H1 (cell line): ENCODE data around the gene GPER1. TPM values are rescaled to one million over a fixed set of nuclear protein-coding genes. Genes with fewer than 3 reads are reported as not detected.
A peak's percentile ranks its signal among the peaks of the same experiment; 100 is the strongest.

Experiments used
- CTCF ChIA-PET: fragments of 300-600 bp; sonication (Branson Sonifier 250); formaldehyde crosslinking; loops from one replicate; lab custom pipeline; 2021; ENCODE audit not compliant: partially characterized antibody; lab: Charles Lee
- POLR2A ChIA-PET: fragments of 300-600 bp; sonication (Branson Sonifier 250); formaldehyde crosslinking; loops from one replicate; lab custom pipeline; 2021; ENCODE audit warnings: inconsistent platforms; ENCODE audit not compliant: partially characterized antibody; lab: Charles Lee
- DNase-seq, 2 experiments: peaks; one replicate each; pipeline versions ENCODE4 v3.0.0 to v3.0.0-alpha.2; 2010 to 2022; ENCODE audit warnings: low spot score in 2 of 2, low read depth in 1 of 2, mixed read lengths in 1 of 2
- FAIRE-seq: peaks from 2 replicates; lab custom pipeline; 2011; peaks lifted over from hg19 to GRCh38; lab: Jason Lieb, UNC
- H2AFZ ChIP-seq: 2 replicates; pipeline ENCODE4 v1.8.1; 2012; ENCODE audit warnings: low read length, inconsistent platforms
- H2AK5ac ChIP-seq: 2 replicates; pipeline ENCODE4 v1.6.1; 2013; ENCODE audit warnings: low read depth, low read length
- H2BK120ac ChIP-seq: replicated peaks from 2 replicates; pipeline ENCODE3; 2013; ENCODE audit warnings: low read depth, low read length, inconsistent platforms
- H2BK12ac ChIP-seq: 2 replicates; pipeline ENCODE4 v1.6.1; 2013; ENCODE audit warnings: low read depth, low read length
- H2BK15ac ChIP-seq: 2 replicates; pipeline ENCODE4 v1.6.1; 2013; ENCODE audit warnings: low read length
- H2BK20ac ChIP-seq: 2 replicates; pipeline ENCODE4 v1.6.1; 2013; ENCODE audit warnings: low read length
- H2BK5ac ChIP-seq: 2 replicates; pipeline ENCODE4 v1.6.1; 2013; ENCODE audit warnings: low read depth, low read length
- H3K14ac ChIP-seq: 2 replicates; pipeline ENCODE4 v1.6.1; 2013; ENCODE audit warnings: inconsistent platforms; ENCODE audit not compliant: insufficient read length
- H3K18ac ChIP-seq: 2 replicates; pipeline ENCODE4 v1.6.1; 2013; ENCODE audit warnings: low read length; ENCODE audit errors: extremely low read depth
- H3K23ac ChIP-seq: 2 replicates; pipeline ENCODE4 v1.6.1; 2013; ENCODE audit warnings: inconsistent platforms; ENCODE audit not compliant: insufficient read length
- H3K23me2 ChIP-seq: 2 replicates; pipeline ENCODE4 v1.6.1; 2013; ENCODE audit warnings: low read depth, low read length
- H3K27ac ChIP-seq: 2 replicates; pipeline ENCODE4 v1.6.1; 2011; ENCODE audit warnings: low read depth, low read length, inconsistent platforms
- H3K27me3 ChIP-seq, 4 experiments: replicated peaks in 1 of 4; 1 replicate in 1 of 4; 2 replicates in 3 of 4; pipeline versions ENCODE4 v1.6.1 to v1.8.1; 2011 to 2013; ENCODE audit warnings: low read length in 3 of 4, mild to moderate bottlenecking in 3 of 4, inconsistent platforms in 2 of 4, mixed read lengths in 2 of 4, moderate library complexity in 1 of 4; ENCODE audit not compliant: control insufficient read depth in 3 of 4, insufficient read depth in 3 of 4; ENCODE audit errors: extremely low read depth in 1 of 4
- H3K36me3 ChIP-seq, 4 experiments: 2 replicates each; pipeline versions ENCODE4 v1.6.1 to v1.8.1; 2011 to 2013; ENCODE audit warnings: mild to moderate bottlenecking in 4 of 4, low read length in 3 of 4, moderate library complexity in 2 of 4, control low read depth in 1 of 4, inconsistent platforms in 1 of 4; ENCODE audit not compliant: insufficient read depth in 4 of 4, control insufficient read depth in 2 of 4
- H3K4ac ChIP-seq: replicated peaks from 2 replicates; pipeline ENCODE3; 2013; ENCODE audit warnings: low read length, low read depth, mixed read lengths, inconsistent platforms; ENCODE audit not compliant: insufficient read length
- H3K4me1 ChIP-seq, 4 experiments: replicated peaks in 1 of 4; 1 replicate in 1 of 4; 2 replicates in 3 of 4; pipeline versions ENCODE4 v1.6.1 to v1.8.1; 2011 to 2013; ENCODE audit warnings: low read length in 3 of 4, inconsistent platforms in 2 of 4, mixed read lengths in 1 of 4; ENCODE audit not compliant: insufficient read depth in 4 of 4, control insufficient read depth in 3 of 4
- H3K4me2 ChIP-seq, 2 experiments: 2 replicates each; pipeline versions ENCODE4 v1.6.1 to v1.8.1; 2011 to 2013; ENCODE audit warnings: low read depth in 2 of 2, low read length in 2 of 2, control low read depth in 1 of 2, inconsistent platforms in 1 of 2, mild to moderate bottlenecking in 1 of 2; ENCODE audit not compliant: insufficient read depth in 1 of 2
- H3K4me3 ChIP-seq, 4 experiments: fragments of 200-600, 300-600 bp in 1 of 4; sonication (generic), shearing (Covaris generic), sonication (Bioruptor Twin) in 1 of 4; 2 replicates each; pipeline versions ENCODE4 v1.5.1 to v1.8.1; 2011 to 2016; ENCODE audit warnings: low read length in 4 of 4, low read depth in 3 of 4, control low read depth in 2 of 4, inconsistent platforms in 2 of 4, mild to moderate bottlenecking in 2 of 4, mixed read lengths in 1 of 4, moderate library complexity in 1 of 4; ENCODE audit not compliant: insufficient read depth in 2 of 4; ENCODE audit errors: extremely low read depth in 1 of 4
- H3K56ac ChIP-seq: replicated peaks from 2 replicates; pipeline ENCODE3; 2013; ENCODE audit warnings: low read depth, mild to moderate bottlenecking, mixed read lengths, low read length, inconsistent platforms; ENCODE audit not compliant: insufficient read length
- H3K79me1 ChIP-seq: 2 replicates; pipeline ENCODE4 v1.6.1; 2013; ENCODE audit warnings: low read depth, low read length, control low read depth
- H3K79me2 ChIP-seq, 2 experiments: 2 replicates each; pipeline versions ENCODE4 v1.6.1 to v1.8.1; 2012 to 2013; ENCODE audit warnings: low read length in 2 of 2, mild to moderate bottlenecking in 2 of 2, inconsistent platforms in 1 of 2; ENCODE audit not compliant: insufficient read depth in 2 of 2, control insufficient read depth in 1 of 2
- H3K9ac ChIP-seq, 4 experiments: replicated peaks in 1 of 4; 1 replicate in 1 of 4; 2 replicates in 3 of 4; pipeline versions ENCODE4 v1.6.1 to v1.8.1; 2011 to 2013; ENCODE audit warnings: low read depth in 3 of 4, low read length in 3 of 4, control low read depth in 2 of 4, mild to moderate bottlenecking in 2 of 4, moderate library complexity in 2 of 4, inconsistent platforms in 1 of 4; ENCODE audit errors: extremely low read depth in 1 of 4
- H3K9me3 ChIP-seq, 2 experiments: 2 replicates each; pipeline versions ENCODE4 v1.6.1 to v1.8.1; 2012 to 2013; ENCODE audit warnings: mild to moderate bottlenecking in 2 of 2, moderate library complexity in 2 of 2, control low read depth in 1 of 2, inconsistent platforms in 1 of 2, low read depth in 1 of 2, low read length in 1 of 2, mixed read lengths in 1 of 2; ENCODE audit not compliant: insufficient read depth in 2 of 2
- H4K20me1 ChIP-seq, 2 experiments: replicated peaks in 1 of 2; 2 replicates each; pipeline versions ENCODE3 to v1.8.1; 2011 to 2013; ENCODE audit warnings: inconsistent platforms in 2 of 2, low read length in 2 of 2, mild to moderate bottlenecking in 1 of 2; ENCODE audit not compliant: insufficient read depth in 2 of 2, control insufficient read depth in 1 of 2
- H4K5ac ChIP-seq: 2 replicates; pipeline ENCODE4 v1.6.1; 2013; ENCODE audit warnings: low read length, low read depth, mixed read lengths, inconsistent platforms; ENCODE audit not compliant: insufficient read length
- H4K8ac ChIP-seq: 2 replicates; pipeline ENCODE4 v1.8.0; 2013; ENCODE audit warnings: mild to moderate bottlenecking, moderate library complexity, low read length, inconsistent platforms; ENCODE audit not compliant: insufficient read depth; ENCODE audit errors: extremely low read depth
- H4K91ac ChIP-seq: replicated peaks from 2 replicates; pipeline ENCODE3; 2013; ENCODE audit warnings: low read length, mixed read lengths, inconsistent platforms; ENCODE audit not compliant: insufficient read length
- BACH1 ChIP-seq: IDR thresholded peaks from 2 replicates; pipeline ENCODE4 v1.6.1; 2012; ENCODE audit warnings: low read length, improper control_type of control experiment
- GABPA ChIP-seq: IDR thresholded peaks from 2 replicates; pipeline ENCODE4 v1.6.1; 2011; ENCODE audit warnings: mild to moderate bottlenecking, low read length, moderate library complexity, borderline replicate concordance; ENCODE audit not compliant: insufficient read depth
- MAX ChIP-seq: IDR thresholded peaks from 2 replicates; pipeline ENCODE4 v1.6.1; 2012; ENCODE audit warnings: inconsistent platforms
- POLR2AphosphoS5 ChIP-seq: IDR thresholded peaks from 2 replicates; pipeline ENCODE4 v1.6.1; 2011; ENCODE audit warnings: low read depth, low read length
- RAD21 ChIP-seq, 2 experiments: IDR thresholded peaks in 1 of 2; conservative IDR thresholded peaks in 1 of 2; 2 replicates each; pipeline ENCODE4 v1.6.1; 2011; ENCODE audit warnings: low read depth in 2 of 2, low read length in 2 of 2, improper control_type of control experiment in 1 of 2, inconsistent platforms in 1 of 2, mild to moderate bottlenecking in 1 of 2, moderate library complexity in 1 of 2
- RXRA ChIP-seq: IDR thresholded peaks from 2 replicates; pipeline ENCODE4 v1.6.1; 2011; ENCODE audit warnings: low read depth, mild to moderate bottlenecking, low read length, moderate library complexity; ENCODE audit not compliant: insufficient read depth
- SIN3A ChIP-seq, 2 experiments: IDR thresholded peaks in 1 of 2; conservative IDR thresholded peaks in 1 of 2; 2 replicates each; pipeline ENCODE4 v1.6.1; 2011 to 2012; ENCODE audit warnings: low read length in 2 of 2, improper control_type of control experiment in 1 of 2, low read depth in 1 of 2, mild to moderate bottlenecking in 1 of 2
- SP1 ChIP-seq: IDR thresholded peaks from 2 replicates; pipeline ENCODE4 v1.6.1; 2011; ENCODE audit warnings: low read depth, low read length
- SP2 ChIP-seq: IDR thresholded peaks from 2 replicates; pipeline ENCODE4 v1.6.1; 2012; ENCODE audit warnings: mild to moderate bottlenecking, low read length, inconsistent platforms
- TEAD4 ChIP-seq: IDR thresholded peaks from 2 replicates; pipeline ENCODE4 v1.6.1; 2012; ENCODE audit warnings: low read depth, low read length, inconsistent platforms, mixed read lengths
- WGBS, 2 experiments: shearing (Covaris generic) in 1 of 2; methylation state at CpG; one replicate each; pipeline versions ENCODE4 v1.1.6 to v1.1.7; 2013 to 2015; ENCODE audit warnings: low lambda C conversion rate in 2 of 2, mixed read lengths in 2 of 2, inconsistent platforms in 1 of 2, low coverage in 1 of 2, missing lambda C conversion rate in 1 of 2; ENCODE audit not compliant: insufficient replicate concordance in 2 of 2, insufficient coverage in 1 of 2, insufficient read length in 1 of 2; ENCODE audit errors: extremely low coverage in 1 of 2, missing lambda C conversion rate in 1 of 2; 5-methylcytosine and 5-hydroxymethylcytosine counted together
- polyA plus RNA-seq, 7 experiments: library from polyadenylated mRNA; depleted of rRNA in 3 of 7; stranded (reverse) in 5 of 7; unstranded in 2 of 7; fragments of >200 nt in 5 of 7; fragments of 200-250 nt in 2 of 7; gene quantifications; 1 replicate in 5 of 7; 2 replicates in 1 of 7; 4 replicates in 1 of 7; pipeline versions ENCODE4 v1.2.1 to v1.2.3, GENCODE V29; 2011 to 2013; ENCODE audit warnings: missing spikeins in 2 of 7, mixed read lengths in 2 of 7
- total RNA-seq: library from RNA; stranded (reverse); fragmentation: NEBNext Ultra II Directional; extraction: Animal tissue kit (Norgen Biotek cat#: 25700); gene quantifications from 2 replicates; pipeline ENCODE4 v1.2.1, GENCODE V29; 2021
- TF ChIP-seq, protein P1 (sequence below): IDR thresholded peaks from 2 replicates; pipeline ENCODE4 v1.6.1; 2011; ENCODE audit warnings: low read depth, mild to moderate bottlenecking, low read length; ENCODE audit not compliant: insufficient read depth

GPER1 gene
- total and polyA plus RNA-seq, 2 of the 8 experiments (the other 6 are each of a cell fraction or from before 2014, with no cell fraction given), result 0.24 to 0.47 TPM

DNA sequence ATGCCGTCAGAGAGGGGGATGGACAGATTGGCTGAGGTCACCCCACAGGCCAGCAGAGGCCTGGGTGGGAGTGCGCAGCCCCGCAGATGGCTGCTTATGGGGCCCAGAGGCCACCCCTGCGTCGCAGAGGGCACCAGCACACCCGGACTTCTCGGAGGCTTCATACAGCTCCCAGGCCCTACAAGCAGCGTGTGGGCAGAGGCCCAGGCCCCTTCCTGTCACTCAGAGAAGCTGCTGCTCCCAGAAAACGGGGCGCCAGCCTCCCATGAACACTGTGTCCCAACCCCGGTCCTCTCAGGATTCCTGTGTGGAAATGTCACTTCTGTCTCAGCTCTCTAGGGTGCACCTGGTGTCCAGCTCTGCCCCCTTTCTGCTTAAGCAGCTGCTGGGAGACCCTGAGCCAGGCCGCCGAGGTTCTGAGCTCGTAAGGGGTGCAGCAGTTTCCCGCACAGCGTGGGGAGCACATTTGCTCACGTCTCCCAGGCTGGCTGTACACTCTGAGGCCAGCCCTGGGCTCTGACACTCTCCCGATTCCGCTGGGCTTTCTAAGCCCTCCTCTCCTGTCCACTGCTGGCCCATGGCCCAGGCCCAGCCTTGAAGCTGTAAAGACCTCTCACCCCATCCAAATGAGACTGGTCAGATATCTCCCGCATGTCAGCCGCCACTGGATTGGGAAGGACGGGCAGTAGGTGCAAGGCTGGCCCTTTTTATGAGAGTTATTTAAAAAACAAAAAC lies 36.8 kb upstream of the GPER1 start:
- Histone ChIP-seq H3K9me3 (no peaks in the 10 kb centered on the region), H3K23me2 (no peaks in the 10 kb centered on the region), H3K9ac (no peak overlapping the region; a peak in 2 of 7 replicates), H3K14ac (no peak overlapping the region), H4K20me1 (peaks cover 0 to 7% of the 10 kb centered on the region in 2 experiments), H3K18ac (no peak overlapping the region), H2BK12ac (no peak overlapping the region), H3K27ac (no peak overlapping the region), H3K27me3 (no peaks in the 10 kb centered on the region), H2BK5ac (no peak overlapping the region), H4K91ac (peak overlapping the region; percentile 17), H3K4me2 (no peak overlapping the region), H3K4ac (no peak overlapping the region), H3K4me1 (peaks cover 3 to 23% (median 12%) of the 10 kb centered on the region in 4 experiments), H2BK15ac (no peak overlapping the region), H4K8ac (0 out of 2 replicates have a peak overlapping the region, but pooled peaks have one; percentile 31), H2AK5ac (no peak overlapping the region), H3K56ac (no peak overlapping the region), H3K79me1 (peaks cover 2% of the 10 kb centered on the region; the same call in 1 of the 2 replicates), H2BK20ac (no peak overlapping the region), H2BK120ac (no peak overlapping the region), H3K23ac (no peak overlapping the region), H3K36me3 (no peaks in the 10 kb centered on the region), H2AFZ (no peak overlapping the region), H3K79me2 (no peaks in the 10 kb centered on the region), H4K5ac (no peak overlapping the region), H3K4me3 (no peak overlapping the region)
- ChIA-PET CTCF (interaction anchor here (1.0 to 6.2 kb wide), 8 partner anchors 8 to 57 kb away, joined by 3 to 46 read pairs (median 6); no protein-coding TSS in a partner anchor), POLR2A (interaction anchor here (1.0 to 1.8 kb wide), 3 partner anchors 10 to 111 kb away, joined by 3 to 7 read pairs (median 3); no protein-coding TSS in a partner anchor)
- DNase-seq (no peak), FAIRE-seq (no peak)
- TF ChIP-seq, protein P1, sequence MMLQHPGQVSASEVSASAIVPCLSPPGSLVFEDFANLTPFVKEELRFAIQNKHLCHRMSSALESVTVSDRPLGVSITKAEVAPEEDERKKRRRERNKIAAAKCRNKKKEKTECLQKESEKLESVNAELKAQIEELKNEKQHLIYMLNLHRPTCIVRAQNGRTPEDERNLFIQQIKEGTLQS, result no peak
- no peak for TF ChIP-seq POLR2AphosphoS5
- no peak for TF ChIP-seq BACH1
- TF ChIP-seq MAX, result no peak
- TF ChIP-seq GABPA, result no peak
- no peak for TF ChIP-seq TEAD4
- TF ChIP-seq SIN3A (conservative IDR thresholded peaks at IDR 0.05 in 1 of 2, IDR thresholded peaks at IDR 0.05 in 1 of 2; ENCODE audit: low read depth in 1 of 2, low read length in 2 of 2), result no peak
- no peak for TF ChIP-seq RAD21 (IDR thresholded peaks at IDR 0.05 in 1 of 2, conservative IDR thresholded peaks at IDR 0.05 in 1 of 2; ENCODE audit: low read depth in 2 of 2, low read length in 2 of 2)
- no peak for TF ChIP-seq SP1
- no peak for TF ChIP-seq SP2
- no peak for TF ChIP-seq RXRA
- WGBS, 2 experiments, result 95% methylated on average over 20 of the region's 22 CpGs; no CpG with 5 or more reads in 1 of the 2 experiments
